ENCODE results near the gene NAT10.

The NAT10 gene

GRCh38 chr11:34136420-34136819 is 31.0 kb downstream of the NAT10 start:
- no peak for DNase-seq (ENCODE audit: low read depth in 1 of 2, low spot score in 1 of 2)
- Histone ChIP-seq H3K27me3 (ENCODE audit: insufficient read depth, poor library complexity, severe bottlenecking) (no peaks in the 10 kb centered on the region), H3K27ac (replicated peaks) (no peak overlapping the region), H3K4me3 (replicated peaks; ENCODE audit: insufficient read depth, low read length) (no peak overlapping the region)
- no peak for TF ChIP-seq CTCF (IDR thresholded peaks at IDR 0.05; ENCODE audit: insufficient read depth, low read length)
- TF ChIP-seq GABPA (IDR thresholded peaks at IDR 0.05; ENCODE audit: low read depth), result no peak
- TF ChIP-seq POLR2AphosphoS5 (IDR thresholded peaks at IDR 0.05; ENCODE audit: low read depth), result no peak
- no peak for TF ChIP-seq SPI1 (IDR thresholded peaks at IDR 0.05; ENCODE audit: borderline replicate concordance, low read depth)
- no peak for TF ChIP-seq REST (IDR thresholded peaks at IDR 0.05; ENCODE audit: insufficient replicate concordance, low read depth)

- Histone ChIP-seq H3K4me3 (replicated peaks; ENCODE audit: insufficient read depth, low read length) (no peak overlapping the region), H3K27ac (replicated peaks) (no peak overlapping the region), H3K27me3 (ENCODE audit: insufficient read depth, poor library complexity, severe bottlenecking) (no peaks in the 10 kb centered on the region)
- TF ChIP-seq REST (IDR thresholded peaks at IDR 0.05; ENCODE audit: insufficient replicate concordance, low read depth) (no peak), CTCF (IDR thresholded peaks at IDR 0.05; ENCODE audit: insufficient read depth, low read length) (no peak), POLR2AphosphoS5 (IDR thresholded peaks at IDR 0.05; ENCODE audit: low read depth) (no peak), GABPA (IDR thresholded peaks at IDR 0.05; ENCODE audit: low read depth) (no peak), SPI1 (IDR thresholded peaks at IDR 0.05; ENCODE audit: borderline replicate concordance, low read depth) (no peak)
- DNase-seq (ENCODE audit: low read depth in 1 of 2, low spot score in 1 of 2), result no peak
Observed at GRCh38 chr11:34139346-34139745, 33.9 kb downstream of the NAT10 start.

- no peaks in the 10 kb centered on the region for H3K27me3 ChIP-seq (ENCODE audit: insufficient read depth, poor library complexity, severe bottlenecking)
- TF ChIP-seq SPI1 (IDR thresholded peaks at IDR 0.05; ENCODE audit: borderline replicate concordance, low read depth), result no peak
Observed at GRCh38 chr11:34140149-34140548, 34.7 kb downstream of the NAT10 start.

GRCh38 chr11:34143048-34143447 is 37.6 kb downstream of the NAT10 start:
- no peak for TF ChIP-seq GABPA (IDR thresholded peaks at IDR 0.05; ENCODE audit: low read depth)
- no peak for TF ChIP-seq POLR2AphosphoS5 (IDR thresholded peaks at IDR 0.05; ENCODE audit: low read depth)
- TF ChIP-seq CTCF (IDR thresholded peaks at IDR 0.05; ENCODE audit: insufficient read depth, low read length), result no peak
- no peak for TF ChIP-seq REST (IDR thresholded peaks at IDR 0.05; ENCODE audit: insufficient replicate concordance, low read depth)
- no peak for TF ChIP-seq SPI1 (IDR thresholded peaks at IDR 0.05; ENCODE audit: borderline replicate concordance, low read depth)
- no peak overlapping the region for H3K27ac ChIP-seq (replicated peaks)

More at GRCh38 chr11:34140149-34140548, 34.7 kb downstream of the NAT10 start:
- H3K4me3 ChIP-seq (replicated peaks; ENCODE audit: insufficient read depth, low read length), result no peak overlapping the region
- no peak overlapping the region for H3K27ac ChIP-seq (replicated peaks)
- no peak for DNase-seq (ENCODE audit: low read depth in 1 of 2, low spot score in 1 of 2)

More at GRCh38 chr11:34143048-34143447, 37.6 kb downstream of the NAT10 start:
- no peak overlapping the region for H3K4me3 ChIP-seq (replicated peaks; ENCODE audit: insufficient read depth, low read length)
- no peaks in the 10 kb centered on the region for H3K27me3 ChIP-seq (ENCODE audit: insufficient read depth, poor library complexity, severe bottlenecking)
- DNase-seq (ENCODE audit: low read depth in 1 of 2, low spot score in 1 of 2), result no peak

All from HL-60 (cell line).